CD4-positive, alpha-beta T cell treated with Interleukin-4 for 4 hours (primary cell): Measurements from ENCODE around the gene SIM1.

Experiments
- DNase-seq: peaks from one replicate; pipeline ENCODE4 v3.0.0-alpha.2; 2020

SIM1 gene

DNA sequence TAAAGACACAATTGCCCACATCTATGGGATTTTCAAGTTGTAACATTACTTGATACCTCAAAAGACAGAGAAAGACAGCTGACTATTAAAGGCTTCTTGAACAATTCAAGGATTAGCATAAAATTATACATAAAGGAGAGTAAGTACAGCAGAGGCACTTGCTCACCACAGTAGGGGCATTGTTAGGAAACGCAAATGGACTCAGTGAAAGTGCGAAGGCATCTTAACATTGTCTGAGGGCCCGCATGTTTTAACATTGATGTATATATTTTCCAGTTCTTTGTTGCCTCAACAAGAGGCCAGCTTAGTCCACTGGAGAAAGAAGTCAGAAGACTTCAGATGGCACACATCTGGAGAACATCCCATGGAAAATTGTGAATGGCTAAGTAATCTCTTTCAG lies 115.4 kb downstream of the SIM1 start:
- DNase-seq, result no peak

DNA sequence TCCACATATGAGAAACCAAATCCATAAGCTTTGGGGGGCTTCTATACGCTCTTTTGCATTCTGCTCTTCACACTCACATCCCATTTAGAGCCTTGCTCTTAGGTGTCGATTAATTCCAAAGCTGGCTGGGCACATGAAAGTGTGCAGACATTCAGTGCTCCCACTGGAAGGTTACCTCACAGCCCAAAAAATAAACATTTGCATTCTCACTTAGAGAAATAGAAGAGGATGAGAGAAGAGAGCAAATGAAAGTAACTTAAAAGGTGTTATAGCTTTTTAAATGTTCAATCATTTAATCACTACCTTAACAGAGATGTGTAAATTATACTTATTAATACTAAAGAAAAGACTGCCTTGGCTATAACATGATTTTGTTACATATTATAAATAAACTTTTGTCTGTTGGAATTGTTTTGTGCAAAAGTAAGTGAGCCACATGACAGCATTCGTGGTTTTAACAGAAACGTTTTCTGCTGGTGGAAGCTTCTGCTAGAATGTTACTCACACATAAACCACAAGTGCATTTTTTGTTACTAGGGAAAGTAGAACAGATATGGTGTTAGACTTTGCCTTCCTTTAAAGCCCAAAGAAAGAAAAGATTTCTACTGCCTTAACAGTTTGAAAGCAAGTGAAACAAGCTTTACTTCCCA lies 116.7 kb downstream of the SIM1 start:
- DNase-seq, result no peak

DNA sequence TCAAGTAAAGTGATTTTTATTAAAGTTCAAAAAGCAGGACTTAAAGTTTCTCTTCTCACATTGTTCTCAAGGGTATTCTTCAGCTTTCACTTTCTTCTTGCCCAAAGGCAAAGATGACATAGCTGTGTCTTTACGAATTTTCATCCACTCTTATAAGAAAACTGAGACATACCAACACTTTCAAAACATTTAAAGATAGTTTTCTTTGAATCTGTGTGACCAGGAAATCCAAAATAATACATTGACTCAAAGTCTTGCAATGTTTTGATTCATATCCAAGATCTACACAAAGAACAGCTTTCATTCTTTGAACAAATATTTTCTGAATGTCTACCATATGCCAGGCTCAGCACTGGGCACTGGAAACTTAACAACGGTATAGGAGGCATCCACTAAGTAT lies 117.9 kb downstream of the SIM1 start:
- no peak for DNase-seq

DNA sequence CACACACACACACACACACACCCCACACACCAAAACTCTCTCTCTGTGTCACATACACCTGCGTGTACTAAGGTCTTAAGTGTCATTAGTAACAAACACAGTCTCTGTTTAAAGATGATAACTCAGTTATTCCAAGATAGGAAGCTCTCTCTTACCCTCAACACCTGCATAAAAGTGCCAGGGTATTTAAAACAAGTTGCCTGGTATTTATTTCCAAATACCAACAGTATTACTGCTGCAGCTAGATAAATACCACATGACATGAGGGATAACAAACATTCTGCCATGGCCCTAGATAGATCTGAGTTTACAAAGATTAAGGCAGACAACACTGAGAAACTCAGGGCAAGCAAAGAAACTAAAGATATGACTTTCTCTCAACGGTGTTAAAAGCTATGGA lies 118.5 kb downstream of the SIM1 start:
- no peak for DNase-seq

DNA sequence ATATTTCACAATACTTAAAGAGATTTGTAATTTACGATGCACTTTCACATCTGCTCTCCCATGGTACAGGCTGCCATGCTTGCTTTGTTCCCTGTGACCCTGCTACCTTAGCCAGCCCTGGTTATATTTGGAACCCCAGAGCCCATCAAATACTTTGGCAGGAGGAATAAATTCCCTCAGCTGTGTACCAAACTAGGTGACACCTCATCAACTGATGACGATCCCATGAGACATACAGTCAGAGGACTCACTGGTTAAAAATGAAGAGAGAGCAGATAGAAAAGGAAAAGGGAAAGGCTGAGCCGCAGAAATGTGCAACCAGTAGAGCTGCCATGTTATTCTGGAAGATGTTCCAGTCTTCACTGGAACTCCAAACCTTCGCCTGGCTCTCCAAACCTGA lies 120.0 kb downstream of the SIM1 start:
- DNase-seq, result no peak

DNA sequence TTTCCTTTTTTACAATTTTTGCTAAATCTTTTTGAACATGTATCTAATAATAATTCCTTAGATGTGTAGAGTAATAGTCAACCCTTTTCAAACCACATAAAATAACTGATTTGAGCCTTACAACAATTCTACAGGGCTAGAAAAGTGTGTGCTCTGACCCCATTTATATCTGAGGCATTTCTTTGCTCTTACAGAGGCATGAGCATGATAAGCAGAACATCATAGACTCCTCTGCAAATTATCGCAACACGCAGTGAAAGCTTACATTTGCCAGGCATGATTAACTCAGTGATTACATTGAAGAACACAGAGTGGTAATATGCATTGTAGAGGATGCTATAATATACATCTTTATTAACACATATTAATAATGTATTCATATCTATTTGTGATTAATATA lies 120.4 kb downstream of the SIM1 start:
- no peak for DNase-seq

DNA sequence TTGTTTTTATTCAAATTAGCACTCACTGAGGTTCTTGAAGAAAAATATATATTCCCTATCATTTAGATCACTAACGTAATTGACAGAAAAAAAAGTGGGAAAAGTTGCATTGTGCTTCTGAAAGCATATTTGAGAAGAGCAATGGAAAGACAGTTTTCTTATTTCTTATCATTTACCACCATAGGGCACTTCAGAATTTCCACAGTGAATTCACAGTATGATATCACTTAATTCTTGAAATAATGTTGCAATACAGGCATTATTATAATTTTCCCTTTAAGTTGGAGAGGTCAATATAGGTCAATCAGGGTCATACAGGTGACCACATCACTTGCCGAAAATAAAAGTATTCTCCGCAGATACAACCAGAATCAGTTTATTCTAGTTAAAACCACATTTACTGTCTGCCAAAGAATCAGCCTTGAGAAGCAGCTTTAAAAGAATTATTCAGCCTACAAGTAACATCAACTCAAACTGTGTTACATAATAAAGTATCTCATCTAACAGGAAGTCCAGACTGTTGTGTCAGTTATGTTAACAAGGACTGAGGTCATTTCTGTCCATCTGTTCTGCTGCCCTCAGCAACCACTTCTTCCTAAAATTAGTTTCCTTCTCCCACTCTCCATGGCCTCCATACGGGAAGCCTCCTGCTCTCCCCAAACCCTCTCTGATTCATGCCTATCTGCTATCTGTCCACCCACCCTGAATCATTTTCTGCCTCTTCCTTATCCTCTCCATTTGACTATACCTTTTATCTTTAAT lies 121.2 kb downstream of the SIM1 start:
- no peak for DNase-seq

DNA sequence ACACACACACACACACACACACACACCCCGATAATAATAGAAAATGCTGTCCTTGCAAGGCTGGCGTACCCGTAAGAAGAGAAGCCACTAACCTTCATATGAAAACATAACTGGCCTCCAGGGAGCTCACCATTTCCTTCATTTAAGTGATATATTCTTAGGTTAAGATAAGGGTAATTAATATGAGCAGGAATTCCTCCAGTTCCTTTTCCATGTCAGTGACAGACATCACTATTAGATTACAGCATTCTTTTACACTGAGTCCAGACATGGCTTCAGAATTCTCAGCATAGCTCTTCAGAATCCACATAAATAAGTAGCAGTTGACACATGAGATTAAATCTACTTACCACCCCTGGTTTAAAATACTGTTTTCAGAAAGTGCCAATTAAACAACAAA lies 121.9 kb downstream of the SIM1 start:
- DNase-seq, result no peak

DNA sequence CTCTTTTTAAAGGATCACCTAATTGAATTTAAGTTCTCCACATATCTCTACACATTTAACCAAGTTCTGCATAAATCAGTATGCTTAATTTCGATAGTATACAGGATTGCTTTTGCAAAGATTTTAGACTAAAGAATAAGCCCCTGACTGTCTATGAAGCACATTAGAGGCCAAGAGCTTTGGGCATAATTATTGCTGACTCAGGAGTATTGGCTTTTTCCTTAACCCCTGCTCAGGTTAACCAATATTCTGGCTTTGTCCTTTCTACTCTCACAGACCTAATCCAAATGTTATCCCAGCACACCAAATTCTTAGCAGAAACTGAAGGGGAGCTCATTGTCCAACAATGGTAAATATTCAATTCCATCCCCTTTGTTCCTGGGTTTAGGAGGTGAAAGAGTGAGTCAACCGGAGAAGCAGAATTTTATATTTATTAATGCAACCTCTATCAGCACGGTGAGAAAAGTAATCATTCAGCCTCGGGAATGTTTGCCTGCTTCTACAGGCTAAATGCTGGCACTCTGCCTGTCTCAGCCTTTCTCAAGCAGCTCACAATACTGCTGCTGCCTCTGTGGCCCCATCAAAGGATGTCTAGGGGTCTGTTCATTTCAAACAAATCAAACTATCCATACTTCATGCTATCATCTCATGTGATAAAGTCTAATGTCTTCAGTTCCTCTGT lies 125.0 kb downstream of the SIM1 start:
- no peak for DNase-seq

DNA sequence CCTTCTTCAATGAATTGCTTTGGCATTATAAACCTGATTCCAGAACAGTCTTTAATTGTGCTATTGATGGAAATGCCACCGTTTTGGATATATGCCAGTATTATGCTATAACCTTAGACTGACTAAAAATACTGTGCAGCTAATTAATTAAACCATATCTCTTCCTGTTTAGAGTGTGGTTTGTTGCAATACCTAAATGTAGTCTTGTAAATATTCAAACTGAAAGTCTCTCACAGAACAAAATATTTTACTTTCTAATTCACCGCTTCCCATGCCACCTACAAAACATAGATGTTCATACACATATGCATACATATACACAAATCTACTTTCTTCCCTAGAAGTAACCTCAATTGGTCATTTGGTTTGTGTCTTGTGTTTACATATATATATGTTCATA lies 126.6 kb downstream of the SIM1 start:
- no peak for DNase-seq

DNA sequence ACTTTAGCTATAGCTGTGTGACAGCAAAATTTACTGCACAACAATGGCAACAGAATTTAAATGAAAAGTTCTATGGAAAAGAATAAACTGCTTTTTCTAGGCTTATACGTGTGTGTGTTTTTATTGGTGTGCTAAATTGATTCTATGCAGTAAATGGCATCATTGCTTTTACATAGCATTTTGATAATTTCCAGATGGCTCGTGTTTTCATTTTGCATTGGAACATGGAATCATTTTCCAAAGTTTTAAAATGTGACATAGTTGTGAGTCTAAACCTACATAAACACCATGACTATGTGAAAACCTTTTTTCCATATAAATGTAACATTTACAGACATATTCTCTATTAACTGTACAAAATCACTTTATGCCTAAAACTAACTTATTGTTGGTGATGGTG lies 127.8 kb downstream of the SIM1 start:
- DNase-seq, result no peak

DNA sequence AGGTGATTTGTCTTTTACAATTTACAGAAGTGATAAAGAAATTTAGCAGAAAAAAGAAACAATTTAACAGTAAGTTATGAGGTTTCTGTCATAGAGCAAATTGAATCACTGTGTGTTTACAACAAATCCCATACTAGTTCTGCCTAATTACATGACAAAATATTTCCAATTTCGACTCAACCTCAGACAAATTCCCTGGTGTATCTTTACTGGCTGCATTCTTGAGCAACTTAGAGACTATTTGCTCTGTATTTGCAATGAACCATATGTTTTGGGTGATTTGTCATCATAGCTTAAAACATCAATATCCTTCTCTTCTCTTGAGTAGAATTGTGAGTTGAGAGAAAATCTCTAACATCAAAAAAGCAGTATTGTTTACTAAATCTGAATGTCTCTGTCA lies 128.7 kb downstream of the SIM1 start:
- DNase-seq, result no peak
